ENCODE measurements around the gene MYO1C.

GRCh38 chr17:1482680-1483079 lies 9.8 kb downstream of the MYO1C start:
- TF ChIP-seq CTCF (IDR thresholded peaks at IDR 0.05; ENCODE audit: insufficient read depth, low read length): no peak
- TF ChIP-seq GABPA (IDR thresholded peaks at IDR 0.05; ENCODE audit: low read depth): no peak
- TF ChIP-seq POLR2AphosphoS5 (IDR thresholded peaks at IDR 0.05; ENCODE audit: low read depth): no peak
- no peak for TF ChIP-seq REST (IDR thresholded peaks at IDR 0.05; ENCODE audit: insufficient replicate concordance, low read depth)
